HG03565 (cell line): Measurements from ENCODE around the gene CDKN2B.
A peak's percentile ranks its signal among the peaks of the same experiment; 100 is the strongest.

Experiments
- ATAC-seq: cut with Tn5 transposase; IDR thresholded peaks from one replicate; pipeline ENCODE4 v1.9.1; 2021; ENCODE audit warnings: mild to moderate bottlenecking, moderate library complexity; ENCODE audit not compliant: unreplicated experiment

Gene CDKN2B

GRCh38 chr9:21995006-21995665 lies 14.0 kb downstream of the CDKN2B start:
- peak; percentile 78 for ATAC-seq

GRCh38 chr9:21994556-21995005 lies 14.5 kb downstream of the CDKN2B start, which contains the start of gene CDKN2B-AS1:
Gene CDKN2B-AS1 (plus strand): TSS chr9:21994791.
- peak; percentile 13 for ATAC-seq

- ATAC-seq, result peak; percentile 32
Measured at GRCh38 chr9:21993893-21994555, 15.1 kb downstream of the CDKN2B start, which contains the start of gene CDKN2A. Gene CDKN2A (minus strand): TSS chr9:21994392.

GRCh38 chr9:21993007-21993406 lies 16.1 kb downstream of the CDKN2B start:
- no peak for ATAC-seq

GRCh38 chr9:21991072-21991959 lies 17.8 kb downstream of the CDKN2B start:
- ATAC-seq, result no peak

- no peak for ATAC-seq
Measured at GRCh38 chr9:21989440-21990189, 19.5 kb downstream of the CDKN2B start.

- ATAC-seq, result no peak
Measured at GRCh38 chr9:21988056-21988990, 20.8 kb downstream of the CDKN2B start.

- ATAC-seq, result peak; percentile 32
Measured at GRCh38 chr9:21985964-21986667, 23.0 kb downstream of the CDKN2B start.

- ATAC-seq, result no peak
Measured at GRCh38 chr9:21984101-21984500, 25.0 kb downstream of the CDKN2B start.

GRCh38 chr9:21983561-21983935 lies 25.6 kb downstream of the CDKN2B start:
- no peak for ATAC-seq

- no peak for ATAC-seq
Measured at GRCh38 chr9:21982861-21983560, 26.1 kb downstream of the CDKN2B start.

GRCh38 chr9:21982391-21982790 lies 26.7 kb downstream of the CDKN2B start:
- ATAC-seq, result no peak

GRCh38 chr9:21976334-21976875 lies 32.7 kb downstream of the CDKN2B start:
- no peak for ATAC-seq

GRCh38 chr9:21974722-21975409 lies 34.2 kb downstream of the CDKN2B start:
- ATAC-seq, result peak; percentile 54

GRCh38 chr9:21974343-21974721 lies 34.8 kb downstream of the CDKN2B start:
- no peak for ATAC-seq

- no peak for ATAC-seq
Measured at GRCh38 chr9:21972361-21972760, 36.7 kb downstream of the CDKN2B start.

- no peak for ATAC-seq
Measured at GRCh38 chr9:21970800-21971640, 38.1 kb downstream of the CDKN2B start.
